Measurements from ENCODE around the gene FCHSD2. TPM values are rescaled to one million over a fixed set of nuclear protein-coding genes. Genes with fewer than 3 reads are reported as not detected.

The FCHSD2 gene
- total and polyA plus RNA-seq, 2 of the 8 experiments (the other 6 are each of a cell fraction or from before 2014, with no cell fraction given), result 4.1 to 7.8 TPM

DNA sequence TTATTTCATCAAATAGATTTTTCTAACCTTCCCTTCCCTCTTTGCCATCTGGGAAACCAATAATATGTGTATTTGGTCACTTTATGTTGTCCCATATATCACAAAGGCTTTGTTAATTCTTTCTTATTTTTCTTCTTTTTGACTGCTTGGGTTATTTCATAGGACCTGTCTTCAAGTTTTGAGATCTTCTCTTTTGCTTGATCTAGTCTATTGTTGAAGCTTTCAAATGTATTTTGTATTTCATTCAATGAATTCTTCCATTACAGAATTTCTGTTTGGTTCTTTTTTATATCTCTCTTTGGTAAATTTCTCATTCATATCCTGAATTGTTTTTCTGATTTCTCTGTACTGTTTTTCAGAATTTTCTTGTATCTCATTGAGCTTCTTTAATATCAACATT is 132.1 kb downstream of the FCHSD2 start:
- no peak overlapping the region for H3K9ac ChIP-seq (replicated peaks in 1 of 4; ENCODE audit: extremely low read depth in 1 of 4, low read depth in 3 of 4, low read length in 3 of 4)
- H3K14ac ChIP-seq (ENCODE audit: insufficient read length), result no peak overlapping the region
- ChIA-PET CTCF (ENCODE audit: partially characterized antibody) (no interaction called here), POLR2A (ENCODE audit: partially characterized antibody) (no interaction called here)
- no peaks in the 10 kb centered on the region for H3K79me1 ChIP-seq (ENCODE audit: low read depth, low read length)
- no peak for FAIRE-seq
- no peak overlapping the region for H2BK120ac ChIP-seq (replicated peaks; ENCODE audit: low read depth, low read length)
- H3K4me1 ChIP-seq (replicated peaks in 1 of 4; ENCODE audit: control insufficient read depth in 3 of 4, insufficient read depth in 4 of 4, low read length in 3 of 4), result peaks cover 0 to 10% (median 5%) of the 10 kb centered on the region in 4 experiments; a peak in 4 of 7 replicates
- H2AFZ ChIP-seq (ENCODE audit: low read length), result no peak overlapping the region
- no peak overlapping the region for H2BK5ac ChIP-seq (ENCODE audit: low read depth, low read length)
- no peak overlapping the region for H2BK15ac ChIP-seq (ENCODE audit: low read length)
- H2BK20ac ChIP-seq (ENCODE audit: low read length), result no peak overlapping the region
- H4K20me1 ChIP-seq (replicated peaks in 1 of 2; ENCODE audit: control insufficient read depth in 1 of 2, insufficient read depth in 2 of 2, low read length in 2 of 2), result peaks cover 0 to 5% of the 10 kb centered on the region in 2 experiments
- no peak overlapping the region for H3K56ac ChIP-seq (replicated peaks; ENCODE audit: insufficient read length, low read depth, low read length)
- no peak overlapping the region for H3K18ac ChIP-seq (ENCODE audit: extremely low read depth, low read length)
- no peaks in the 10 kb centered on the region for H3K23me2 ChIP-seq (ENCODE audit: low read depth, low read length)
- H3K79me2 ChIP-seq (ENCODE audit: control insufficient read depth in 1 of 2, insufficient read depth in 2 of 2, low read length in 2 of 2), result no peaks in the 10 kb centered on the region
- no peak overlapping the region for H3K4me3 ChIP-seq (ENCODE audit: extremely low read depth in 1 of 4, insufficient read depth in 2 of 4, low read depth in 3 of 4, low read length in 4 of 4)
- H2BK12ac ChIP-seq (ENCODE audit: low read depth, low read length), result no peak overlapping the region
- no peak overlapping the region for H4K91ac ChIP-seq (replicated peaks; ENCODE audit: insufficient read length, low read length)
- H3K9me3 ChIP-seq (ENCODE audit: insufficient read depth in 2 of 2, low read depth in 1 of 2, low read length in 1 of 2), result no peaks in the 10 kb centered on the region
- H3K36me3 ChIP-seq (ENCODE audit: control insufficient read depth in 2 of 4, insufficient read depth in 4 of 4, low read length in 3 of 4), result no peaks in the 10 kb centered on the region
- no peak for DNase-seq (ENCODE audit: low read depth in 1 of 2, low spot score in 2 of 2)
- no peak overlapping the region for H3K4ac ChIP-seq (replicated peaks; ENCODE audit: insufficient read length, low read depth, low read length)
- peaks cover 8 to 38% (median 32%) of the 10 kb centered on the region in 4 experiments; a peak in 5 of 7 replicates for H3K27me3 ChIP-seq (replicated peaks in 1 of 4; ENCODE audit: control insufficient read depth in 3 of 4, extremely low read depth in 1 of 4, insufficient read depth in 3 of 4, low read length in 3 of 4)
- H4K5ac ChIP-seq (ENCODE audit: insufficient read length, low read depth, low read length), result no peak overlapping the region
- no peak overlapping the region for H4K8ac ChIP-seq (ENCODE audit: extremely low read depth, insufficient read depth, low read length)
- no peak overlapping the region for H3K23ac ChIP-seq (ENCODE audit: insufficient read length)
- H3K27ac ChIP-seq (ENCODE audit: low read depth, low read length), result no peak overlapping the region
- H3K4me2 ChIP-seq (ENCODE audit: insufficient read depth in 1 of 2, low read depth in 2 of 2, low read length in 2 of 2), result no peak overlapping the region
- H2AK5ac ChIP-seq (ENCODE audit: low read depth, low read length), result no peak overlapping the region
- TF ChIP-seq TBP (IDR thresholded peaks at IDR 0.05; ENCODE audit: low read depth, low read length), result no peak
- no peak for TF ChIP-seq CHD2 (IDR thresholded peaks at IDR 0.05; ENCODE audit: low read length)
